Measurements from ENCODE around the gene CUX1. TPM values are rescaled to one million over a fixed set of nuclear protein-coding genes. Genes with fewer than 3 reads are reported as not detected.
"Not testable (repeated sequence)": the region's sequence is repeated elsewhere in the genome, so short reads cannot be mapped to it uniquely, and the experiment has no call there.

Gene CUX1
- polyA plus RNA-seq, 10 donors = 32.2 to 51.8 (median 40.3) TPM

GRCh38 chr7:101913247-101913721 lies 95.9 kb downstream of the CUX1 start:
- DNase-seq = no peak

GRCh38 chr7:101913851-101914250 lies 96.4 kb downstream of the CUX1 start:
- no peak for DNase-seq

- DNase-seq = peak in 1 of 3 donors; percentile 58
Measured at GRCh38 chr7:101915000-101915399, 97.6 kb downstream of the CUX1 start.

GRCh38 chr7:101916041-101916800 lies 98.8 kb downstream of the CUX1 start:
- DNase-seq = no peak

- no peak for DNase-seq
Measured at GRCh38 chr7:101916876-101917275, 99.5 kb downstream of the CUX1 start.

- DNase-seq = no peak
Measured at GRCh38 chr7:101917566-101917965, 100.1 kb downstream of the CUX1 start.

GRCh38 chr7:101918426-101918825 lies 101.0 kb downstream of the CUX1 start:
- DNase-seq = no peak

- no peak for DNase-seq
Measured at GRCh38 chr7:101919363-101920115, 102.1 kb downstream of the CUX1 start.

- no peak for DNase-seq
Measured at GRCh38 chr7:101921061-101921460, 103.6 kb downstream of the CUX1 start.

- not testable (repeated sequence) for DNase-seq
Measured at GRCh38 chr7:101921546-101922489, 104.4 kb downstream of the CUX1 start.

- no peak for DNase-seq
Measured at GRCh38 chr7:101922631-101923601, 105.5 kb downstream of the CUX1 start.

- no peak for DNase-seq
Measured at GRCh38 chr7:101923602-101923985, 106.2 kb downstream of the CUX1 start.

- peak in 1 of 3 donors; percentile 72 for DNase-seq
Measured at GRCh38 chr7:101924171-101924570, 106.7 kb downstream of the CUX1 start.

- DNase-seq = no peak
Measured at GRCh38 chr7:101926265-101926664, 108.8 kb downstream of the CUX1 start.

GRCh38 chr7:101927389-101927788 lies 110.0 kb downstream of the CUX1 start:
- DNase-seq = no peak

GRCh38 chr7:101927802-101928201 lies 110.4 kb downstream of the CUX1 start:
- no peak for DNase-seq

GRCh38 chr7:101929256-101929655 lies 111.8 kb downstream of the CUX1 start:
- no peak for DNase-seq

GRCh38 chr7:101929911-101930310 lies 112.5 kb downstream of the CUX1 start:
- not testable (repeated sequence) for DNase-seq

- no peak for DNase-seq
Measured at GRCh38 chr7:101932083-101932482, 114.7 kb downstream of the CUX1 start.

- DNase-seq = no peak
Measured at GRCh38 chr7:101933028-101933427, 115.6 kb downstream of the CUX1 start.

- no peak for DNase-seq
Measured at GRCh38 chr7:101933688-101934121, 116.3 kb downstream of the CUX1 start.

All from muscle of back (tissue), 11 donors.